A673 (cell line): Measurements from ENCODE around the gene ATE1.

ENCODE experiments used
- CTCF ChIP-seq: fragments of 300-800, 200-600 bp; sonication (generic); conservative IDR thresholded peaks from 2 replicates; pipeline ENCODE4 v1.5.1; 2017; ENCODE audit warnings: low read depth, mild to moderate bottlenecking, antibody characterized with exemption, low read length, moderate library complexity, mixed read lengths
- EZH2 ChIP-seq: fragments of 200-600 bp; sonication (generic); IDR thresholded peaks from 2 replicates; pipeline ENCODE4 v1.6.1; 2017; ENCODE audit warnings: borderline replicate concordance, low read depth, mild to moderate bottlenecking, mixed read lengths, antibody characterized with exemption, low read length; ENCODE audit not compliant: poor library complexity, severe bottlenecking

- TF ChIP-seq CTCF (no peak), EZH2 (no peak)
Measured at GRCh38 chr10:121698902-121699301, 228.9 kb downstream of the ATE1 start.
